ENCODE measurements around the gene KLF3.

DNA sequence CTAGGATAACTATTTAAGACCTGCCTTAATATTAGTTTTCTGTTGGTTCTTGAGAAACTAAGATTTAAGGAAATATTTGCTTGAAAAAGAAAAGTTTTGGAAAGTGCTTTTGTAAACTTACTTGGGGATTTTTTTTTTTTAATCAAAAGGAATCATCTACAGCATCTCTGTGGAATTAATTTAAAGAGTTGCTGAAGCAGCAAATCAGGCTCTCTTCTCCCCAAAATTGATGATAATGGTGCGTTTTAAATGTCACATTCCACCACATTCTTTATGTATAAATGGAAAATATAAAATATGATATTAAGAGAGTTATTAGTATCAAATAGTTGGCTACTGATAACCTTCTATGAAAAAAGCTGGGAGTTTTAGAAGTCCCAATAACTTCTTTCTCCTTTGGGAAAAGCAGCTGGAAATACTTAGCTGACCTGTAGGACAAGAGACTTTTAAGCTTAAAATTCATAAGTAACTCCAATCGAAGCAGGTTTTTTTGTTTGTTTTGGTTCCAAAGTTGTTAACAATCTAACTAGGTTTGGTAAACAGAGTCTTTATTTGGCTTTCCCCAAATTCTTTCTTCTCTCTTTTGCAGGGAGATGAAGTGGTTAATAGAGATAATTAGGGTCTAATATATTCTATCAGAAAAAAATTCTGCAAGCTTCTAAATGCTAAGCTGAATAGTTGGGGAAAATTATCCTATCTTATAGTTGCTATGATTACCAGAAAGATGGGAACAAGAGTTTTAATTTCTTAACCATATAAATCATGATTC lies 4.4 kb downstream of the KLF3 start:
- TF ChIP-seq, protein P1, sequence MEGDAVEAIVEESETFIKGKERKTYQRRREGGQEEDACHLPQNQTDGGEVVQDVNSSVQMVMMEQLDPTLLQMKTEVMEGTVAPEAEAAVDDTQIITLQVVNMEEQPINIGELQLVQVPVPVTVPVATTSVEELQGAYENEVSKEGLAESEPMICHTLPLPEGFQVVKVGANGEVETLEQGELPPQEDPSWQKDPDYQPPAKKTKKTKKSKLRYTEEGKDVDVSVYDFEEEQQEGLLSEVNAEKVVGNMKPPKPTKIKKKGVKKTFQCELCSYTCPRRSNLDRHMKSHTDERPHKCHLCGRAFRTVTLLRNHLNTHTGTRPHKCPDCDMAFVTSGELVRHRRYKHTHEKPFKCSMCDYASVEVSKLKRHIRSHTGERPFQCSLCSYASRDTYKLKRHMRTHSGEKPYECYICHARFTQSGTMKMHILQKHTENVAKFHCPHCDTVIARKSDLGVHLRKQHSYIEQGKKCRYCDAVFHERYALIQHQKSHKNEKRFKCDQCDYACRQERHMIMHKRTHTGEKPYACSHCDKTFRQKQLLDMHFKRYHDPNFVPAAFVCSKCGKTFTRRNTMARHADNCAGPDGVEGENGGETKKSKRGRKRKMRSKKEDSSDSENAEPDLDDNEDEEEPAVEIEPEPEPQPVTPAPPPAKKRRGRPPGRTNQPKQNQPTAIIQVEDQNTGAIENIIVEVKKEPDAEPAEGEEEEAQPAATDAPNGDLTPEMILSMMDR (IDR thresholded peaks at IDR 0.05), result no peak
- TF ChIP-seq POLR2A (IDR thresholded peaks at IDR 0.05), result no peak

All from sigmoid colon (tissue), 3 donors.